Stimulated activated CD4-positive, alpha-beta T cell treated with anti-CD3 and anti-CD28 coated beads, Interleukin-15, amount 100 ng/mL, for 48 hours (primary cell): Measurements from ENCODE around the gene LINC00237.

ENCODE experiments used
- DNase-seq, 2 donors: peaks; one replicate each; pipeline ENCODE4 v3.0.0-alpha.2; 2020; ENCODE audit warnings: low read depth in 2 of 2

Gene LINC00237

DNA sequence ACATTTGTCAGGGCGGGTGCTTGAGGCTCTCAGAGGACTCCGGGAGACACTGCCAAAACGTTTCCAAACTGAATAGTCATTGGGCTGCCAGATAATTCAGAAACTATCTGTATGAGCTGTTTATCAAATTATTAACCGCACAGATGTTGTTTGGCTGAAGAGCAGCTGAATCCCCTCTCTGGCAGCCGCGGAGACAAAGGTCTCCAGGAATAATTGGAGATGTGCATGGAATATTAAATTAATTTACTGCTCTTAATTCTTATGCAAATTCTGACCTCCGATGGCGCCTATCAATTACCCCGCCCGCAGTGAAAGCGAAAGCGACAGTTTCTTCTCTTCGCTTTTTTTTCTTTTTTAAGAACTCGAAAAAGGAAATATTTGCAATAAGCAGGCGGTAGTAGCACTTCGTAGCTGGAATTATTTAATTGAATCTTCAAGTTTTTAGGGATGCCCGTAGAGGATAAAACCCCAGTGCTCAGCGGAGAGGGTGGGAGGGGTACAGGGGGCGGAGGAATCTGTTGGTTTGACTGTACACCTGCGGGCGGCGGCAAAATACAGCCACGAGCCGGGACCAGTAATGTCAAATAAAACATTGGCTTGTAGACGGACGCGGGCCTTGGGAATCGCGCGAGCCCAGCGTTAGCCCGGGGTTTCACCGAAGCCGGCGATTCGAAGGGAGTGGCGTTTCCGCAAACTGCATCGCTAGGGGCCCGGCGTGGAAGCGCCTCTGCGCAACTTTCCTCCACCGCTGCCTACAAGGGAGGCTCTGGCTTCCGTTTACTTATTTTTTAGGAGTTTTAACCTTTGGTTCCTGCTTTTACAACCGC, 6.2 kb downstream of the LINC00237 start:
- DNase-seq, result peak in 1 of 2 donors; percentile 24

DNA sequence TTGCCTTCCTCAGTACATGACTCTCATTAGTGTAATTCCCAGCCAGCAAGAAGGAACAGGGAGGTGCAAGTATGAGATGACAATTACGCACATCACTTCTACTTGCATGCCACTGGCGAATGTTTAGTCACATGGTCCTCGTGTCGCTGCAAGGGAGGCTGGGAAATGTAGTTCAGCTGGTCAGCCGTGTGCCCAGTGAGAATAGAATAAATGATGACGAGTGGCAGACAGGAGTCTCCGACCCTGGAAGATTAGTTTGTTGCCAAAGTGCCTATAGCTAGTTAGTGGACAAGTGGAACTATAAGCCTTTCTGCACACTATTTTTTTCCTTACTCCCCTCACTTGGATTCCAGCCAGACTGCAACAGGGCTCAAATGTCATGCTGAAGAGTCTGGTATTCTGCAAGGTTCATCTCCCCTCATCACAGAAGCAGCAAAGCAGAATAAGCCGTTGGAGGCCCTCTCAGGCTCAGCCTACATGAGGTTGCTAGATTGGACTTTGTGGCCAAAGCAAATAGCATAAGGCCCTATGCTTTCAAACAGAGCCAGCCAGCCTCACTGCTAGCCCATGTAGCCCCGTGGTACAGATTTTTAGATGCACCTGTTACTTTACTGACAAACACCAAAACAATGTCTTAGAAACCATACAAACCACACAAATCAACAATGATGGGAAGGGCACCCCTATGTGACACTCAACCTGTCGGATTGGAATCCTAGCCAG, 9.7 kb downstream of the LINC00237 start:
- DNase-seq, result no peak

DNA sequence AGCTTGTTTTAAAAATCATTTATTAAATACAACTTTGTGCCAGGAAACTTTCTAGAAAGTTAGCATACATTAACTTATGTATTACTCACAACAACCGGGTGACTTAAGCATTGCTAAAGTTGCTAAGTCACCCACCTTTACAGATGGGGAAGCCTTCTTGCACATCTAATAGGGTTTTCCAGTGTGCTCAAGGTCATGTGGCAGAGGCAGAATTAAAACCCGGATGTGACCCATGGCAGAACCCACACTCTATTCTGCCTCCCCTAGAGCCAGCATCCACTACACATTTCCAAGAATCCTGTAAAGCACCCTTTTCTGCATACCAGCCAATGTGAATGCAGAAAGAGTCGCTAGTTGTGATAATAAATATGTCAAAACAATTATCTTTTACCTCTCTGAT, 13.4 kb downstream of the LINC00237 start:
- no peak for DNase-seq

- no peak for DNase-seq
Observed at GRCh38 chr20:21090721-21091120, 15.4 kb downstream of the LINC00237 start.

- no peak for DNase-seq
Observed at GRCh38 chr20:21090111-21090618, 16.0 kb downstream of the LINC00237 start.

DNA sequence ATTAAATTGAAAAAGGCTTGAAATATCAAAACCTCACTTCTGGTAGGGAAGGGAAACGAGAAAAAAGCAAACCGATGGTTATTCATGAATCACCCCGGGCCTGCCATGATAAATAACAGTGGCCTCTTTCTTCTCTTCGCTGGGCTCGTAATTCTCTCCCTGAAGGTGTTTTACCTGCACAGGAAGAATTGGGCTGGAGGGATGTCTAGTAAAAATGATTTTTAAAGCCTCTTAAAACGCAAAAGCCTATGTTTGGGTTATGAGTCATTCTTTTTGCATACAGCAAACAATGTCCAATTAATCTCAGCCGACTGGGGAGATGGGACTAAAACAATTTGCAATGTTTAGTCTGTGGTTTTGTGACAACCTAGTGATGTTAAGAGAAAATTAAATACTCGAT, 16.8 kb downstream of the LINC00237 start:
- no peak for DNase-seq

- DNase-seq, result no peak
Observed at GRCh38 chr20:21087862-21088540, 18.2 kb downstream of the LINC00237 start.

DNA sequence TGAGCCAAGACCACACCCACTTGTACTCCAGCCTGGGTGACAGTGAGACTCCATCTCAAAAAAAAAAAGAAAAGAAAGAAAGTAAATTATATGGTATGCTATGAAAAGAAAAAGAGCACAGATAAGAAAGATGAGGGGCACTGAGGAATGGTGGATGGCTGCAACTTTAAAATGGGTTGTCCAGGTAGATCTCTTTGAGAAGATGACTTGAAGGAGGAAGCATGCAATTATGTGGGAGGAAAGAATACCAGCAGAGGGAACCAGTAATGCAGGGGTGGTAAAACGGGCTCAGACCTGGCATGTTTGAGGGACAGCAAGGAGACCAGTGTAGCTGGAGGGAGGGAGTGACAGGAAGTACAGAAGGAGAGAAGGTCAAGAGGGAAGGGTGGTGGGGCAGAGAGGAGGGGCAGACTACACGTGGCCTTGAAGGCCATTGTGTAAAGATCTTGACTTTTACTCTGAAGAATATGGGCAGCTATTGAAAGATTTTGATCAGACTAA, 22.3 kb downstream of the LINC00237 start:
- DNase-seq, result no peak

DNA sequence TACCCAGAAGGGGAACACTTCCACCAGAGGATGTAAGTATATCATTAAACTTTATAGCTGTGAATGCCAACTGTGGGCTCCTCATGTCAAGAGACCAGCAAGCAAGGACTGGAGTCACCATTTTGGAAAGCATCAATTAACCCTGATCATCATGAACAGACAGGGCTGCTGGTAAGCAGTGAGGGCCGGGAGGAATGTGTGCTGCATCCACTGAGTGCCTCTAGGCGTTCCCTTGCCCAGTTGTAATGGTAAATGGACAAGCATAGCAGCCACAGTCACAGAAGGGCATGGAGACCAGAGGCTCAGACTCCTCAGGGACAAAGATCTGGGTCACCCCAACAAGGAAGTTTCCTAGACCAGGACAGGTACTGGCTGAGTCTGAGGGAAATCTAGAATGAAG, 23.6 kb downstream of the LINC00237 start:
- DNase-seq, result no peak

DNA sequence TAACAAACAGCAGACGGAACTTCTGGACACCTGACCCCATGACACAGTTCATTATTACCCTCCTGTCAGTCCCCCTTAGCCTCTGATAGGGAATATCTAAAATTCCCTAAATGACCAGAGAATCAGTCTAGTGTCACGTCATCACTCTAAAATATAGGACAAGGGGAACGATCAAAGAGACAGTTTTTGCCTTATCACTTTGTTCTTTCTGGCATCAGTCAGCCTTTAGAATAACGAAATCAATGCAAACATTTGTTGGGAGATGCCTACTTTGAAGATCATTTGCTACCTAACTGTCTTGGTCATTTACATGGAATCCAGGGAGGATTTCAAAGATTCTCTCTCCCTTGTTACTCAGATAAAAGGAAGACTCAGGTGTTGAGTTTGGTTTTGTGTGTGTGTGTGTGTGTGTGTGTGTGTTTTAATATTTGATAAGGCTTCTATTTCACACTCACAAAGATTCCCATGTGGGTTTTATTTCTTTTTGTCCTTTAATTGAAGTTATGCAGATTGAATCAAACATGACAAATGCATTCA, 28.3 kb downstream of the LINC00237 start:
- DNase-seq, result no peak

GRCh38 chr20:21076073-21076472, 30.1 kb downstream of the LINC00237 start:
- DNase-seq, result no peak

DNA sequence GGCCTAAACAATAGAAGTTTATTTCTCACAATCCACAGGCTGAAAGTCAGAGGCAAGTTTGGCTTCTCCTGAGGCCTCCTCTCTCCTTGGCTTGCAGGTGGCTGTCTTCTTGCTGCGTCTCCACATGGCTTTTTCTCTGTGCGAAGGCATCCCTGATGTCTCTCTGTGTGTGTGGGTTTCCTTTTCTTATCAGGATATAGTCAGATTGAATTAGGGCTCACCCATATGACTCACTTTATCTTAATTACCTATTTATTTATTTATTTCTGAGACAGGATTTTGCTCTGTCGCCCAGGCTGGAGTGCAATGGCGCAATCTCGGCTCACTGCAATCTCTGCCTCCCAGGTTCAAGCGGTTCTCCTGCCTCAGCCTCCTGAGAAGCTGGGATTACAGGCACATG, 30.7 kb downstream of the LINC00237 start:
- DNase-seq, result no peak

DNA sequence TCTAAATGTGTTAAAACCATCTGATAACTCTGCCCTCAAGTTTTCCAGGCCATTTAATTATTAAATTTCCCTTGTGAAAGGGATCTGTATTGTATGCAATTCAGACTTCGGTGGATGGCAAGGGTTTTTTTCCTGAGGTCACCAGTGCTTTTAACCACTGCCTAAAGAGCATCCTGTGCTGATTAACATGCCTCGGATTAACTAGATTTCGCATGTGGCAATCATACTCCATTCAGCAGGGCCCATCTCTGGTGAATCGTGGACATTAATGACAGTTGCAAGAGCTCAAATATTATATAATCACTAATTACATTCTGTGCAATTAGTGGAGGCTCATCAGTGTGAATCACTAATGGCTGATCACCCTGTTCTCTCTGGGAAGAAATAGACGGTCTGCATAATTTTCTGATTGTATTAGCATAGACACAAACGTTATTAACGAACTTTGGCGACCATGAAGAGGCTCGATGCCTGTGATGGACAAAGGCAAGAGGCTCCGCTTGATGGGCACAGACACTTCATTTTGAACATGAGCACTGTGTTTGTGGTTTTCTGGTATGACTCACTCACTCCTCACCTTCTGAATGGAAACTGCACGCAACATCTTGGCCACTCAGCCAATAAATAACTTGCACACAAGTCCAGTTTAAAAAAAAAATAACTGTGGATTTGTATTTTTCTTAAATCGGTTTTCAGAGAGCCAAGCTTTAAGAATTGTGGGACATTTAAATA, 31.4 kb downstream of the LINC00237 start:
- DNase-seq, result no peak

DNA sequence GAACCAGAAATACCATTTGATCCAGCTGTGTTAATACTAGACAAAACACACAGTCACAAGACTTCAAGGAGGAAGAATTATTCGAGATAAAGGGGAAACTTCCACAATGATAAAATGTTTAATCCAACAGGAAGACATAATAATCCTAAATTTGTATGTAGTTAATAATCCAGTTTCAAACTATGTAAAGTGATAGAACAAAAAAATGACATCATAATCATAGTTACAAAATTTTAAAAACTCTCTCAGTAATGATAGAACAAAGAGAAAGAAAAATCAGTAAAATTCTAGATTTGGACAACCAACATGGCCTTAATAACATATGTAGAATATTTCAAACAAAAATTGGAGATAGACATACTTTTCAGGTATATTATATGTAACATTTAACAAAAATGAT, 38.9 kb downstream of the LINC00237 start:
- no peak for DNase-seq

DNA sequence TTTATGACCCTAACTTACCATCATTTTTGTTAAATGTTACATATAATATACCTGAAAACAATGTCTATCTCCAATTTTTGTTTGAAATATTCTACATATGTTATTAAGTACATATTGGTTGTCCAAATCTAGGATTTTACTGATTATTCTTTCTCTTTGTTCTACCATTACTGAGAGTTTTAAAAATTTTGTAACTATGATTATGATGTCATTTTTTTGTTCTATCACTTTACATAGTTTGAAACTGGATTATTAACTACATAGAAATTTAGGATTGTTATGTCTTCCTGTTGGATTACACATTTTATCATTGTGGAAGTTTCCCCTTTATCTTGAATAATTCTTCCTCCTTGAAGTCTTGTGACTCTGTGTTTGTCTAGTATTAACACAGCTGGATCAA, 41.2 kb downstream of the LINC00237 start:
- DNase-seq, result no peak

- DNase-seq, result no peak
Observed at GRCh38 chr20:21063276-21063675, 42.9 kb downstream of the LINC00237 start.

- no peak for DNase-seq
Observed at GRCh38 chr20:21053002-21053762, 53.0 kb downstream of the LINC00237 start.

DNA sequence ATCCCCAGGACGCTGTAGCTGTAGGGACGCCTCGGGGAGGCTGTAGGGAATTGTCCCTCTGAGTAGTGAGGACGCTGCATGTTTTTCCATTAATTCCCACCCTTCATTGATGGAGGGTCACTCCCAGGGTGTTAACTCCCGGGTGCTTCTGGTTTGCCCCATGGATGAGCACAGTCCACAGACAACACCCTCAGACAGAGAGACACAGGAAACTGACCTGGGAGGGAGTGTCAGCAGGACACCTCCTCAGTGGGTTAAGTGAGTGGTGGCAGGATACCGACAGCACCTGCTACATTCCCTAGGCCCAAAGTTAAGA, 53.5 kb downstream of the LINC00237 start:
- no peak for DNase-seq

DNA sequence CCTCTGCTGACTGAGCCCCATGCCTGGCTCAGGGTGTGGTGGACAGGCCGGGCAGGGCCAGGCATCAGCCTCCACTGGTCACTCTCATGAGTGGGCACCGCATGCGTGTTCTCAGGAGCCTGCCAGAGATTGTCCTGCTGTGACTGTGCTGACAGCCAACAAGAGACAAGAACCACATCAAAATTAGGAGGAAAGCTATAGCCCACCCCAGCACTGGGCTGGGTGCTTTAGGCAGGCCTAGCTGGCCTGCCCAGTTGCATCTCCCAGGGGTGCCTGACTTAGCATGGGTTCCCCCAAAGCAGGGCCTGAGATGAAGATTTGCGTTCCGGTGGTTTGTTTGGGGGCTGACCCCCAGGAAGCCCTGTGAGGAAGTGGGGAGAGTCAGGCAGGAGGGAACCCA, 53.9 kb downstream of the LINC00237 start:
- DNase-seq, result no peak

- no peak for DNase-seq
Observed at GRCh38 chr20:21050710-21051109, 55.4 kb downstream of the LINC00237 start.
